ENCODE data around the gene TECR. TPM values are rescaled to one million over a fixed set of nuclear protein-coding genes. Genes with fewer than 3 reads are reported as not detected.

TECR gene
- total and polyA plus RNA-seq, 9 of the 15 experiments (the other 6 are each of a cell fraction or from before 2014, with no cell fraction given): 29.3 to 211 (median 81.4) TPM

GRCh38 chr19:14510311-14511228 lies 18.8 kb upstream of the TECR start (continued):
- TF ChIP-seq HDAC3 (IDR thresholded peaks at IDR 0.05; ENCODE audit: borderline replicate concordance, partially characterized antibody): no peak
- no peak; the same call in 1 of the 2 replicates for TF ChIP-seq JUN (IDR thresholded peaks at IDR 0.05; ENCODE audit: borderline replicate concordance, low read depth, low read length)
- TF ChIP-seq JUN (CRISPR knock-in tag; IDR thresholded peaks at IDR 0.05; ENCODE audit: borderline replicate concordance): no peak
- TF ChIP-seq TBP (optimal IDR thresholded peaks at IDR 0.05; ENCODE audit: low read depth, low read length): no peak
- TF ChIP-seq ZNF445 (CRISPR knock-in tag; IDR thresholded peaks at IDR 0.05; ENCODE audit: low read depth): no peak
- no peak for TF ChIP-seq ZNF785 (CRISPR knock-in tag; IDR thresholded peaks at IDR 0.05)
- no peak for TF ChIP-seq ZNF232 (CRISPR knock-in tag; IDR thresholded peaks at IDR 0.05)
- TF ChIP-seq DLX4 (CRISPR knock-in tag; IDR thresholded peaks at IDR 0.05): no peak
- TF ChIP-seq ZNF699 (CRISPR knock-in tag; IDR thresholded peaks at IDR 0.05; ENCODE audit: insufficient replicate concordance): no peak
- TF ChIP-seq KLF13 (tag; IDR thresholded peaks at IDR 0.05; ENCODE audit: borderline replicate concordance, low read depth): no peak
- TF ChIP-seq ETV6 (IDR thresholded peaks at IDR 0.05; ENCODE audit: borderline replicate concordance in 1 of 2, low read depth in 2 of 2, low read length in 1 of 2): no peak
- no peak for TF ChIP-seq ETV6 (CRISPR knock-in tag; IDR thresholded peaks at IDR 0.05; ENCODE audit: borderline replicate concordance)
- no peak for TF ChIP-seq NFE2L1 (tag; IDR thresholded peaks at IDR 0.05; ENCODE audit: borderline replicate concordance, low read depth)
- TF ChIP-seq SNIP1 (IDR thresholded peaks at IDR 0.05; ENCODE audit: low read depth): no peak
- TF ChIP-seq TEAD1 (CRISPR knock-in tag; IDR thresholded peaks at IDR 0.05): no peak
- TF ChIP-seq TSC22D4 (tag; IDR thresholded peaks at IDR 0.05): no peak
